HPDE6-E6E7 (cell line): Measurements from ENCODE around the gene LIX1L.

Experiments
- DNase-seq: peaks from one replicate; pipeline ENCODE4 v3.0.0; 2011; ENCODE audit warnings: missing footprints; ENCODE audit errors: extremely low spot score

LIX1L gene

DNA sequence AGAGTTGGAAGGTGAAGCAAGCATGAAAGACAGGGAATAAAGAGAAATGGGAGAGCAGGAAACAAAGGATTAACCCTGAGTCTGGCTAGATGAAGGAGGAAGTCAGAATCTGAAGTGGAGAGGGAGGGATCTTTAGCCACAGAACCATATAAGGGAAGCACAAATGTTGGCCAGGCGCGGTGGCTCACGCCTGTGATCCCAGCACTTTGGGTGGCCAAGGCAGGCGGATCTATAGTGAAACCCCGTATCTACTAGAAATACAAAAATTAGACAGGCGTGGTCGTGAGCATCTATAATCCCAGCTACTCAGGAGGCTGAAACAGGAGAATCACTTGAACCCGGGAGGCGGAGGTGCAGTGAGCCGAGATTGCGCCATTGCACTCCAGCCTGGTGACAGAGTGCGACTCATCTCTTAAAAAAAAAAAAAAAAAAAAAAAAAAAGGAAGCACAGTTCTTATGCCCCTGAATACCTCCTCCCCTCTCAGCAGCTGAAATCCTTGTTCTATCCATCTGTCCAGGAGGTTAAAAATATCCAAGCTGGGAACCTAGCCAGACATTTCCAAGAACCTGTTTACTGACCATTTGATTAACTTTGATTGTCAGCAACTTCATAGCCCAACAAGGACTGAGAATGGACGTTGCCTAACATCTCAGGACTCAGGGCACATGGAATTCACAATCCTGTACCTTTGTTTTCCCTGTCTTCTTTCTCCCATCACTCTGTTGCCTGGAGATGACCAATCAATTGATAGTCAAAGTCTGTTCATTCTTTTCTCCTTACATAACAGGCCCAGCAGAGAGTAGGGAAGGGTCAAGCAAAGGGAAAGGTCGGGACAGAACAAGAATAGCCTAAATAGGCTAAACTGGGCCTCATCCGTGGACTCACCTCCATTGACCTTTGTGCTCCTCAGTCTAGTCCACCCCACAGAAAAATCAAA, 28.0 kb upstream of the LIX1L start:
- no peak for DNase-seq

DNA sequence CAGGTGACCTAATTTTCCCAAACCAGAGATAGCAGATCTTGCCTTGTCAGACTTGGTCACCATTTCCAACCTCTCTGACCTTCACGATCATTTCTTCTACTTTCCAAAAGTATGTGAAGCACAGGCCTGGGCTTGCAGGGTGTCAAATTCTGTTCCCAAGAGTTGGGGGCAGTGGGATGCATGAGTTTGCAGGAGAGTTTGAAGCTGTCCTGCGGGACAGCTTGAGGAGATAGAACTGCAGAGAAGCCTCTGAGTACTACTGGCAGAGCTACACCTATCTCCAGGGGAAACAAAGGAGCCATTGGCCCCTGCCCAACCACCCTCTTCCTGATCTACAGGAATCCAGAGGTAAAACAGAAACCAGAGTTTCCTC, 27.3 kb upstream of the LIX1L start:
- no peak for DNase-seq

DNA sequence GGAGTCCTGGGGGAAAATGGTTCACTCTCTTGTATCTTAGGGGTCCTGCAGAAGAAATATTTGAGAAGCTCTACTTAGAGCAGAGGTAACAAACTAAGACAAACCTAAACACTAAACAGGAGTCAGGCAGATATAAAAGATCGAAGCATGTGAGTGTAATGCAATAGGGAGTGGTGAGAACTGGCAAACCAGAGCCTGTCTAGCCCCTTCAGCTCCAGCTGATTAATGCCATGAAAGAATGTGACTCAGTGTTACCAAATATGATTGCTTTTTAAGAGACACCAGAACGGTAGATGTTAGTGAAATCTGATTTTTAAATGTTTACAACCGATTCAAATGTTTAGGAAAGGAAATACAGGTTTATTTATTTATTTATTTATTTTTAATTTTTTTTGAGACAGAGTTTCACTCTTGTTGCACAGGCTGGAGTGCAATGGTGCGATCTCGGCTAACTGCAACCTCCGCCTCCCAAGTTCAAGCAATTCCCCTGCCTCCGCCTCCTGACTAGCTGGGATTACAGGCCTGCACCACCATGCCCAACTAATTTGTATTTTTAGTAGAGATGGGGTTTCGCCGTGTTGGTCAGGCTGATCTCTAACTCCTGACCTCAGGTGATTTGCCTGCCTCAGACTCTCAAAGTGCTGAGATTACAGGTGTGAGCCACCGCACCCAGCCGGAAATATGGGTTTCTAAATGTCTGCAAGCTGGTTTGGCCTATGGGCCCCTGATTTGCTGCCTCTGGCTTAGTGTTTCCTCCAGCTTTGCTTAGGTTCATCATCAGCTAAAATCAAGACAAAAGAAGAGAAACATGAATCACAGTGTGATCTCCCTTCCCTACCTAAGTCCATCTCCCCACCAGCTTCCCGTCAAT, 26.4 kb upstream of the LIX1L start:
- DNase-seq, result no peak

DNA sequence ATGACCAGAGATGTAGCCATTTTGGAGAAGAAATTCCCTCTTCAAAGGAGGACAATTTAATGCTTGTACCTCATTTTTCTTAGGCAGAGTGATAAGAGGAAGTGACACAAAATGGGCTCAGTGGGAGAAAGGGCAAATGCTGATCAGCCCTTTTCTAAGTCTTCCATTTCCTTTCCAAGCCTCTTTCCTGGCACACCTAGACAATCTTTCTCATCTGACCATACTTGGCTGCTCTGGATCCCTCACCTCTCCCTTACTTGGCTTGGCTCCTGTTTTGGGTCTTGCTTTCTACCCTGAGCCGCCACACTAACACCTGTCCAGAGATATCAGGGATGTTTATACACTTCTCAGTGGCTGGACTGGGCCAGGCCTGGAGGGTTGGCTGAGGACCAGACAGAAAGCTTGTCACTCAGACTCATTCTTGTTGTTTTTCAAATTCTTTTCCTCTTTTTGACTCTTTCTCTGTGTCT, 25.4 kb upstream of the LIX1L start:
- DNase-seq, result no peak

DNA sequence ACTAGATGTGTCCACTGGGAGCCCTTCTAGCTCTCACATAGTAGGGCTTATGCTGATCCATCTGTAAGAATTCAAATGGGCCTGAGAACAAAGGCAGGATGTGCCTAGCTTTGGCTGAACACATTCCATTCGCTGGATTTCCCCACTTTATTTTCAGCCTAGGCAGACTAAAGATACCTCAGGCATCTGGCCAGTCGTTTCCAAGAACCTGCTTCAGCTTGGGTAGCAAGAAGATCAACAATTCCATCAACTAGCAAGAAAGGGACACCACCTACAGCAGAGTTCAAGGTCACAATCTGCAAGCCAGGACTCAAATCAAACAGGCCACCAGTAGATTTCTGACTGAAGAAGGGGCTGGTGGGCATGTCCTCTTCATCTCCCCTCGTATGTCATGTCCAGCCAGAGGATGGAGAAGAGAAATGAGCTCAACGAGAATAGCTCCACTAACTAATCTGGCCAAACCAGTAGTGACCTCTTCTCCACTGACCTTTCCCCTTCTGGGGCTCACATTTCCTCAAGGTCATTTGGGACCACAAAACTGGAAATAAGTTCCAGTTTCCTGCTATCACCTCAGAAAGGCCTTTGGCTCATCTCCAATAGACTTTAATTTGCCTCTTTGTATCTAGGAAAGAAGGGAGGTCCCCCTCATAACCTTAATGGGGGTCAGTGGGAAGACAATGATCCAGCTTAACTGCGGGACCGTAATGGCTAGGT, 24.4 kb upstream of the LIX1L start:
- DNase-seq, result no peak

DNA sequence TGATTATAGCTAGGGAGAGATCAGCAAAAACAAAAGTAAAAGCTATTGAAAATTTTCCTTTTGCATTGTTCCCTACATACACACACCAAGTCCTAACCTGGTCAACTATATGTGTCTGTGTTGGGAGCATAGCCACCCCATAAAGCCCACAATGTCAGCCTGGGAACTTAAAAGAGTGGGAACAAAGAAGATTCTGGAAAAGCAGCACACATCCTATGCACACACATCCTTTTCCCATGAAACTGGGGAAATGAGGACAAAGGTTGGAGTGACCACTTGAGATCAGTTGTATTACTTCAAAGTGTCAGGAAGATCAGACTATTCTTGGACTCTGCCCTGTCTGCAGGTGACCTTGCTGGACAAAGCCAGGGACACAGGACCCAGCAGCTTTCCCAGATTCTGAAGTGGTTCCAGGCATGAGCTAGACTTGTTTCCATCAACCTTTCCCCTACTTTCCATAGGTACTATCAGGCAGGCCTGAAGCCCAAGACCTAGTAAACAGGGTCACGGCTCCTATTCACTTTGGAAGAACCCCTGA, 22.7 kb upstream of the LIX1L start:
- DNase-seq, result no peak

DNA sequence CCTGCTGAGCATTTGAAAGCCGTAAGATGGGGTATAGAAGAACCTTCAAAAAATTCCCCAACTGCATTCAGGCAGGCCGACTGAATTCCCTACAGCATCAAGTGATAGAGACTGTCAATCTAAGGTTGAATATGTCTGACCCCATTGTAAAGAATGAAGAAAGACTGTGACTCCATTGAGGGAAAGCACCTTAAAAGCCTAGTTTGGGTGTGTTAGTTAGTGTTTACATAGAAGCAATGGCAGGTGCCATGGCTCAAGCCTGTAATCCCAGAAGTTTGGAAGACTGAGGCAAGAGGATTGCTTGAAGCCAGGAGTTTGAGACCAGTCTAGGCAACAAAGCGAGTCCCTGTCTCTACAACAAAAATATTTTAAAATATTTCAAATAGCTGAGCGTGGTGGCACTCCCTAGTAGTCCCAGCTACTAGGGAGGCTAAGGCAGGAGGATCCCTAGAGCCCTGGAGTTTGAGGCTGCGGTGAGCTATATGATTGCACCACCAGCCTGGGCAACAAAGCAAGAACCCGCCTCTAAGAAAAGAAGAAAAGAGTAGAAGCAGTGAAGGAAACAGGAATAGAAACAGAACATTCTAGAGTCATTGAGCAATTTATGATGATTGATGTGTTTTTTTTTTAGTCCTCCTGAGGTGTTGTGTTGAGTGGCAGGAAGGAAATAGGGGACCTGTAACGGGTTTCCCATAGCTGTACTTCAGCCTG, 22.1 kb upstream of the LIX1L start:
- no peak for DNase-seq

DNA sequence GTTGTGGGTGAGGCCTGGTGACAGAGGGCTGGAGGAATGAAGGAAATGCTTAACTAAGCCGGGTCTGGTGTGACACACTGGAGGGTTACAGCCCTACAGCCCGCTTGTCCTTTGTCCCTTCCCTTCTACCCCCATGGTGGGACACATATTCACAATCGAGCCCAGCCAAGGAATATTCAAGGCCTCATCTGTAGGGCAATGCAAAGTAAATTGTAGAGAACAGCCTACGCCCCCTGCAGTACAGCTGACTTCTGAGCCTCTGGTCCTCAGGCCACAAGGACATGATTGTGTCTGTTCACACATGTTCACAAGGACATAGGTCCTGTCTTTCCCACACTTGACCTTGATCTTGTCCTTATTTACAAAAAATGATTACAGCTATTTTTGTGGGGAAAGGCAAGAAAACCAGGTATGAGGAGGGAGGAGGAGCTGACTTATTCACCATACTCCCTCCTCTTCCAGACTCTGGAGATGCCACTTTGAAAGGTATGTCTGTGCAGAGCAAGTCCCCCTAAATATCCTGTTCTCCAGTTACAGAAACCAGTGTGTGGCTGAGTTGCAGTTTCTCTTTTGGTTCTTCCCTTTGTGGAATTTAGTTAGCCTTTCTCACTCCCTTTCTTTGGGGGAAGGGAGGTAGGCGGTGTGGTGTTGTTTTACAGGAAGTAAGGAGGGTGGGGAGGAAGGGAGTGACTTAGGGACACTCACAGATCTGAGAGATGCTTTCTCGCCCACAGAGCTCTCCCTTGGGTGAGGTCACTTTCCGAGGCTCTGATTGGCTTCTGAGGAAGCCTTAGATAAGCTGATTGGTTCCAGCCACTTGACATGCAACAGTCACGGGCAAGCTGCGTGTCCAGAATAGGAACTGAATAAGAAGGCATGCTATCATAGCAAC, 21.3 kb upstream of the LIX1L start:
- DNase-seq, result peak; percentile 92

DNA sequence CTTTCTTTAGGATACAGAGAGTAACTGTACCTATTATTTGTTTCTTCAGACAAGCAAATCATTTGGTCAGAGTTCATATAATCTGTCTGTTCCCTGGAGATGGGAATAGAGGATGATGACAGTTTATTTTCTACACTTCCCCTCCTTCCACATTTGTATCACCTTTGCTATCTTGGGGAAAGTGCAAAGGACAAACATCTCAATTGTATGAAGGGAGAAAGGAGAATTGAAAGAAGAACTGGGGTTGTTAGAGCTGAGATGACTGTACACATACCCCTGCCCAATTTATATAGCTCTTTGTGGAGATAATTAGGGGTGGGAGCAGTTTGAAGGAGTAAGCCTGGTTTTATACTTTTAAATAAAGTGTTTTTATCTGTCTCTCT, 20.6 kb upstream of the LIX1L start:
- DNase-seq, result no peak

DNA sequence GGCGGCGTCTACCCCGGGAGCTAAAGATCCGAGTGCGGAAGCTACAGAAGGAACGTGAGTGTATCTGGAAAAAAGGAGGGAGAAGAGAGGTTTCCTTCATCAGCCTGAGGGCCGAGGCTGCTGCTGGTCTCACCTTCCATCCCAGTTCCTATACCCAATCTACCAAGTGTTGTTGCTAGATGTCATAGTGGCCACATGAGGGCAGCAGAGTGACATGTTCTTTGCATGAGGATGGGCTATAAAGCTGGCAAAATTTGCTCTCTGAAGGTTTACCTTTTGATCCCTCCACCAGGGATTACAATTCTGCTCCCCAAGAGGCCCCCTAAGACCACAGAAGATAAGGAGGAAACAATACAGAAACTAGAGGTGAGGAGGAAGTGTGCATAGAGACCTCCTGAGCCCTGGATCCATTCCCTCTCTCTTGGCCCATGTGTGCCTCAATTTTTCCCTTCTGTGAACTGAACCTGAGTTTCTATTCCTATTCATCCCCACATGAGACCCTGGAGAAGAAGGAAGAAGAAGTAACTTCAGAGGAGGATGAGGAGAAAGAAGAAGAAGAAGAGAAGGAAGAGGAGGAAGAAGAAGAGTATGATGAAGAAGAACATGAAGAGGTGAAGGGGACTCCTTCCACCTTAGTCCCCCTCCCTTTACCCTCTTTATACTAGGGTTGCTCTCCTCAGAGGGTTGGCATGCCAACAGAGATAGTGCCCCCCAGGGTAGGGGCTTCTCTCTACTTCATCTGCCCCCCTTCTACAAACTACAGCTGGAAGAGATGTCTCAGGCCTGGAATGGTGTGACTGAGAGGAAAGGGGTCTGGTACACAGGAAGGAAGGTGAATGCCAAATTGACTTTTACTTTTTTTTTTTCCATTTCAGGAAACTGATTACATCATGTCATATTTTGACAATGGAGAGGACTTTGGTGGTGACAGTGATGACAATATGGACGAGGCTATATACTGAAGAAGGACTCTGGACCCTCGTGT, 20.0 kb upstream of the LIX1L start:
- DNase-seq, result peak; percentile 68

DNA sequence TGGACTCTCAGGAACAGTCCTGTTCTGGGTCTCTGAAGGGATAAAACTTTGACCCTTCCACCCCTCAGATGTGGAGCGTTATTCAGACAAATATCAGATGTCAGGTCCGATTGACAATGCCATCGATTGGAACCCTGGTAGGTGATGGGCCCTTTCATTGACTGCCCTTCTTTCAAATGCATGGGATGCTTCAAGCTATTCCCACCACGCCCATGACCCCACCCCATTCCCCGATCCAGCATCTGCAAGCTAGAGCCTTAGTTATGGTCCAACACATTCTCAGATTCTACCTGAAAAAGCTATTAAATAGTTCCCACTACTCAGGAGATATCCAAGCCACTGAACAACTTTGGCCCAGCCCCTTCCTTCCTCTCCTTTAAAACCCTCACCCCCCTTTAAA, 19.2 kb upstream of the LIX1L start:
- DNase-seq, result no peak

DNA sequence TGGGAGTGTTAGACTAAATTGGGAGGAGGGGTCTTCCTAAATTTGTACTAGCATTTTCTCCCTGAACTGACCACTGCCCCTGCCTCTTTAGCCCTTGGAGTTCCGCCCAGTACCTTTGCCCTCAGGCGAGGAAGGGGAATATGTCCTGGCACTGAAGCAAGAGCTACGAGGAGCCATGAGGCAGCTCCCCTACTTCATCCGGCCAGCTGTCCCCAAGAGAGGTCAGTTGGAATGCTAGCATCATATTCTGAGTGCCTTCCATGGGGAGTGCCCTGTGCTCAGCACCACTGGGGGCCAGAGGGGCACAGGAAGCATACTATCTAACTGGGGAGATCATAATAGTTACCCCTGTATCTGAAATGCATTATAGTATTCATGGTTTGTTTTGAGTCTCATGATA, 17.4 kb upstream of the LIX1L start:
- no peak for DNase-seq

DNA sequence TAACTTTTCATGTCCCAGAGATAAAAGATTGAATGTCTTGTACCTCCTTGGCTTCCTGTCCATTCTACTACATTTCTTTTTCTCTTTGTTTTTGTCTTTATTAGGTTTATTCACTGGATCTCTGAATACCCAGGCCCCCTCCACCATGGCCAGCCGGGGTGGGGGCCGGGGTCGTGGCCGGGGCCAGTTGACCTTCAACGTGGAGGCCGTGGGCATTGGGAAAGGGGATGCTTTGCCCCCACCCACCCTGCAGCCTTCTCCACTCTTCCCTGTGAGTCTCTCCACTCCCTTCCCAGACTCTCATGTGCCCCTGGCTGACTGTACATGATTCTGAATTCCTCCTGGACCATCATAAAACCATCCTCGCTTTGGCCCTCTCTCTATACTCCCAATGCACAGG, 16.9 kb upstream of the LIX1L start:
- DNase-seq, result no peak

DNA sequence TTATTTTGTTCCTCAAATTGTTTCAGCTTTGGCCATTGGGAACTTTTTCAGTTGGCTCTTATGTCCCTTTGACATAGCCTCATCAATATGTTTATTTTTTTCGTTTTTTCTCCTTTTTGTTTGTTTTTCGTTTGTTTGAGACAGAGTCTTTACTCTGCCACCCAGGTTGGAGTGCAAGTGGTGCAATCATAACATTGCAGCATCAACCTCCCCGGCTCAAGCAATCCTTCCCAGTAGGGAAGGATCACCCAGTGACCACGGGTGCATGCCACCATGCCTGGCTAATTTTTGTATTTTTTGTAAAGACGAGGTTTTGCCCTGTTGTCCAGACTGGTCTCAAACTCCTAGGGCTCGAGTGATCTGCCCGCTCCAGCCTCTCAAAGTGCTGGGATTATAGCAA, 14.8 kb upstream of the LIX1L start:
- no peak for DNase-seq

DNA sequence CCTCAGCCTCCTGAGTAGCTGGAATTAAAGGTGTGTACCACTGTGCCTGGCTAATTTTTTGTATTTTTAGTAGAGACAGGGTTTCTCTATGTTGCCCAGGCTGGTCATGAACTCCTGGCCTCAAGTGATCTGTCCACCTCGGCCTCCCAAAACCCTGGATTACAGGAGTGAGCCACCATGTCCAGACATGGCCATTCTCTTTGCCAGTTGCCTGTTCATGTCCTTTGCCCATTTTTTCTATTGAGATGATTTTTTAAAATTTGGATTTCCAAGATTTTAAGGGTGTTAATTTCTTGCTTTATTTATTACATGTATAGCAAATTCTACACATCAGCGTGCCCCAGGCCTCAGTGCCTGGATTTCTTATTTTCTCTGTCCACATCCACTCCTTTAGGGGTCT, 9.5 kb upstream of the LIX1L start:
- DNase-seq, result no peak

DNA sequence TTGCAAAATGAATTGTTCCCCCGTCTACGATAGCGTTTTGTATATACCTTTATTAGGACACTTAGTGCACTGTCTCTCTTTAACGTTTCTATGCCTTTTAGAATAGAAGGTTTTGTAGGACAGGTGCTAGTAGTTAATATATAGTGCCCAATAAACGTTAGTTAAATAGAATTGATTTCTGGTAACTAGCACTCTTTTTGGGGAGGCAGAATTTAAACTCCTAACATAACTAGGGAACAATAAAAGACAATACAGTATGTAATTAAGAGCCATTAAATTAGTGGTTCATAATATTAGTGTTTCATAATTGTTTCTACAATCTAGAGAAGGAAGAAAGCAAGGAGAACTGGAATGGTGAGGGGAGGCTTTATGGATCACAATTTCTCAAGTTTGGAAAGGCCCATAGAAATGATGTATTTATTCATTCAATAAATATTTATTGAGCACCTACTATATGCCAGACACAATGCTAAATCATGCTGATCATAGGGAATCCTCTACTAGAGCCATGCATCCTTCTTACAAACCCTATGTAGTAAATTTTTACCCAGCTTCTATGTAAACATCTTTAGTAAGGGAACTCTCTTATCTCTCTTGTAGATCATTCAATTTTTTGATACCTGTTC, 7.4 kb upstream of the LIX1L start:
- DNase-seq, result no peak

DNA sequence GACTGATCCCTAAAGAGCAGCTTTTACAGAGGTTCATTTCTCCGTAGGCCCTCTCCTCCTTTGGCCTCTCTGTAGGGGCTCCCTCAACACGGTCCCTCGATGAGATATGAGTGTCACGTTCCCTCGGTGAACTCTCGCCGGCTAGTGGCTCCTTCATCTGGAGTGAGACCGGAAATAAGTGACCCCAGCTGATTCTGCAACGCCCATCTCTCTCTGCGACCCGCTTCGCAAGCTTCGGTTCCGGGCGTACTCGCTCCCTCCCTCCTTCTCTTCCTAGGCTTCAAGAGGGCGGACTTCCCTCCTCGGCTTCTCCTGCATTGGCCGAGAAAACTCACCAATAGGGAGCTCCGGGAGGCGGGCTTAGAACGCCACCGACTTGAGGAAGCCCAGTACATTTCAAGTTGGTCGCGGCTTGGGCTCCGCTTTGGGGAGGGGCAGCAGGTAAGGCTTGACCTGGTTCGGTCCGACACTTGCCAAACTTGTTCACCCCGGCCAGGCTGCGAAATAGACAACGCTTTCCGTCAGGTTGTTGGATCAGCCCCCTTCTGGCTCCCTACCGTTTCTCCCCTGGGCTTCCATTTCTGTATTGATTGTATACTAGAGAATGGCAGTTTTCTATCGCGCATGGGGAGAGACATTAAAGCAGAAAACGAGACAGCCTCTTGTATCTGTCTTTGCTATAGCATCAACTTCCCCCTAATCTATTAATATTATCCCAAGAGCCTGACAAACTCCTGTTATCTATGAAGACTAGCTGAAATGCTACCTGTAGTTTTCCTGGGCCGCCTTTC, 6.7 kb upstream of the LIX1L start, which contains the start of the genes ANKRD34A and POLR3GL:
Gene ANKRD34A, minus strand, starts transcription at position 248 of the 791 bp plus-strand sequence. CDS start 2,816 bp downstream, outside the sequence.
Gene POLR3GL, plus strand, starts transcription at position 363 of the 791 bp plus-strand sequence. CDS start 10,176 bp downstream, outside the sequence.
- DNase-seq, result peak; percentile 87
